IPS-NIHi7 (cell line): ENCODE results near the gene CNTLN.
"Not testable (repeated sequence)": the region's sequence is repeated elsewhere in the genome, so short reads cannot be mapped to it uniquely, and the experiment has no call there.

Experiments used
- DNase-seq: peaks from one replicate; pipeline ENCODE4 v3.0.0; 2012; ENCODE audit warnings: mixed read lengths; ENCODE audit errors: extremely low spot score

CNTLN gene

GRCh38 chr9:17191082-17191481 is 56.2 kb downstream of the CNTLN start:
- no peak for DNase-seq

- peak; percentile 14 for DNase-seq
Observed at GRCh38 chr9:17204611-17205152, 69.8 kb downstream of the CNTLN start.

- DNase-seq: no peak
Observed at GRCh38 chr9:17216011-17216410, 81.2 kb downstream of the CNTLN start.

- no peak for DNase-seq
Observed at GRCh38 chr9:17216646-17217045, 81.8 kb downstream of the CNTLN start.

- DNase-seq: no peak
Observed at GRCh38 chr9:17217272-17217671, 82.4 kb downstream of the CNTLN start.

- DNase-seq: no peak
Observed at GRCh38 chr9:17219261-17219660, 84.4 kb downstream of the CNTLN start.

GRCh38 chr9:17222932-17223331 is 88.1 kb downstream of the CNTLN start:
- DNase-seq: no peak

- no peak for DNase-seq
Observed at GRCh38 chr9:17225407-17225806, 90.6 kb downstream of the CNTLN start.

GRCh38 chr9:17229945-17230560 is 95.2 kb downstream of the CNTLN start:
- DNase-seq: no peak

- no peak for DNase-seq
Observed at GRCh38 chr9:17230646-17231045, 95.8 kb downstream of the CNTLN start.

GRCh38 chr9:17236147-17236546 is 101.3 kb downstream of the CNTLN start:
- no peak for DNase-seq

- DNase-seq: no peak
Observed at GRCh38 chr9:17246770-17247169, 111.9 kb downstream of the CNTLN start.

GRCh38 chr9:17251100-17251499 is 116.3 kb downstream of the CNTLN start:
- DNase-seq: no peak

GRCh38 chr9:17268531-17269188 is 133.8 kb downstream of the CNTLN start:
- DNase-seq: not testable (repeated sequence)

GRCh38 chr9:17269799-17270198 is 135.0 kb downstream of the CNTLN start:
- no peak for DNase-seq

- DNase-seq: no peak
Observed at GRCh38 chr9:17272536-17272935, 137.7 kb downstream of the CNTLN start.

GRCh38 chr9:17280350-17281012 is 145.6 kb downstream of the CNTLN start:
- no peak for DNase-seq

GRCh38 chr9:17290673-17291072 is 155.8 kb downstream of the CNTLN start:
- DNase-seq: not testable (repeated sequence)

- no peak for DNase-seq
Observed at GRCh38 chr9:17291766-17292165, 156.9 kb downstream of the CNTLN start.

- DNase-seq: no peak
Observed at GRCh38 chr9:17293685-17294084, 158.8 kb downstream of the CNTLN start.

- DNase-seq: no peak
Observed at GRCh38 chr9:17294822-17295624, 160.2 kb downstream of the CNTLN start.

GRCh38 chr9:17315341-17315740 is 180.5 kb downstream of the CNTLN start:
- DNase-seq: no peak
